ENCODE results near the gene C15orf39.

The C15orf39 gene

GRCh38 chr15:75197062-75197630, 4.5 kb upstream of the C15orf39 start:
- no peak for TF ChIP-seq CTCF (IDR thresholded peaks at IDR 0.05; ENCODE audit: low read length, missing control alignments)
- no peak for DNase-seq (ENCODE audit: low read depth)
- H3K4me3 ChIP-seq (replicated peaks; ENCODE audit: low read depth, low read length), result no peak overlapping the region

- peak; percentile 42 for DNase-seq (ENCODE audit: low read depth)
- no peak overlapping the region for H3K4me3 ChIP-seq (replicated peaks; ENCODE audit: low read depth, low read length)
- no peak for TF ChIP-seq CTCF (IDR thresholded peaks at IDR 0.05; ENCODE audit: low read length, missing control alignments)
Observed at GRCh38 chr15:75198560-75199356, 2.9 kb upstream of the C15orf39 start.

- no peak for DNase-seq (ENCODE audit: low read depth)
- H3K4me3 ChIP-seq (replicated peaks; ENCODE audit: low read depth, low read length), result no peak overlapping the region
- TF ChIP-seq CTCF (IDR thresholded peaks at IDR 0.05; ENCODE audit: low read length, missing control alignments), result no peak
Observed at GRCh38 chr15:75199357-75199940, 2.2 kb upstream of the C15orf39 start.

GRCh38 chr15:75200391-75200764, 1.3 kb upstream of the C15orf39 start:
- no peak overlapping the region for H3K4me3 ChIP-seq (replicated peaks; ENCODE audit: low read depth, low read length)
- TF ChIP-seq CTCF (IDR thresholded peaks at IDR 0.05; ENCODE audit: low read length, missing control alignments), result no peak
- DNase-seq (ENCODE audit: low read depth), result no peak

GRCh38 chr15:75200765-75201615, 692 bp upstream of the C15orf39 start:
- H3K4me3 ChIP-seq (replicated peaks; ENCODE audit: low read depth, low read length), result peak overlapping the region; percentile 93
- no peak for TF ChIP-seq CTCF (IDR thresholded peaks at IDR 0.05; ENCODE audit: low read length, missing control alignments)
- peak; percentile 29 for DNase-seq (ENCODE audit: low read depth)

- DNase-seq (ENCODE audit: low read depth), result peak; percentile 76
- peak overlapping the region; percentile 93 for H3K4me3 ChIP-seq (replicated peaks; ENCODE audit: low read depth, low read length)
- no peak for TF ChIP-seq CTCF (IDR thresholded peaks at IDR 0.05; ENCODE audit: low read length, missing control alignments)
Observed at GRCh38 chr15:75202251-75203016, 752 bp downstream of the C15orf39 start.

Data from fibroblast of pulmonary artery (primary cell).